Parathyroid adenoma (tissue), 2 donors: ENCODE data around the gene RPL39L.

Experiments used
- H2AFZ ChIP-seq: fragments of 300-600 bp; sonication (generic); one replicate; pipeline ENCODE4 v1.7.0; 2017; ENCODE audit warnings: antibody characterized with exemption, mild to moderate bottlenecking
- H3K27ac ChIP-seq: fragments of 300-600 bp; sonication (generic); one replicate; pipeline ENCODE4 v1.7.0; 2017
- H3K27me3 ChIP-seq: fragments of 300-600 bp; sonication (generic); one replicate; pipeline ENCODE4 v1.7.0; 2017; ENCODE audit warnings: low read length; ENCODE audit not compliant: control insufficient read depth, insufficient read depth
- H3K36me3 ChIP-seq: fragments of 300-600 bp; sonication (generic); one replicate; pipeline ENCODE4 v1.7.0; 2017; ENCODE audit warnings: low read length; ENCODE audit not compliant: control insufficient read depth, insufficient read depth
- H3K4me1 ChIP-seq: fragments of 300-600 bp; sonication (generic); one replicate; pipeline ENCODE4 v1.7.0; 2017; ENCODE audit warnings: control low read depth
- H3K4me2 ChIP-seq: fragments of 300-600 bp; sonication (generic); one replicate; pipeline ENCODE4 v1.7.0; 2017; ENCODE audit warnings: low read length
- H3K4me3 ChIP-seq: fragments of 300-600 bp; sonication (generic); one replicate; pipeline ENCODE4 v1.7.0; 2017; ENCODE audit warnings: low read depth, low read length
- H3K79me2 ChIP-seq: fragments of 300-600 bp; sonication (generic); one replicate; pipeline ENCODE4 v1.7.0; 2017; ENCODE audit warnings: control low read depth
- H3K9ac ChIP-seq: fragments of 300-600 bp; sonication (generic); one replicate; pipeline ENCODE4 v1.7.0; 2017; ENCODE audit warnings: mild to moderate bottlenecking
- H3K9me3 ChIP-seq: fragments of 300-600 bp; sonication (generic); one replicate; pipeline ENCODE4 v1.7.0; 2017; ENCODE audit warnings: low read length; ENCODE audit not compliant: control insufficient read depth
- CTCF ChIP-seq: fragments of 300-600 bp; sonication (generic); IDR thresholded peaks from one replicate; pipeline ENCODE4 v1.7.0; 2017; ENCODE audit warnings: antibody characterized with exemption, mild to moderate bottlenecking
- donor health status: primary hyperparathyroidism.

The RPL39L gene

GRCh38 chr3:187107989-187108388 lies 31.3 kb downstream of the RPL39L start:
- TF ChIP-seq CTCF, result no peak
- Histone ChIP-seq H3K4me2 (no peak overlapping the region), H3K36me3 (no peaks in the 10 kb centered on the region), H3K4me1 (no peaks in the 10 kb centered on the region), H3K27ac (no peak overlapping the region), H3K9ac (no peak overlapping the region), H3K4me3 (no peak overlapping the region), H3K27me3 (no peaks in the 10 kb centered on the region), H3K9me3 (no peaks in the 10 kb centered on the region), H3K79me2 (no peaks in the 10 kb centered on the region), H2AFZ (no peak overlapping the region)

- Histone ChIP-seq H3K27me3 (no peaks in the 10 kb centered on the region), H3K27ac (no peak overlapping the region)
- no peak for TF ChIP-seq CTCF
These were observed 33.6 kb downstream of the RPL39L start for GRCh38 chr3:187105700-187106099.

DNA sequence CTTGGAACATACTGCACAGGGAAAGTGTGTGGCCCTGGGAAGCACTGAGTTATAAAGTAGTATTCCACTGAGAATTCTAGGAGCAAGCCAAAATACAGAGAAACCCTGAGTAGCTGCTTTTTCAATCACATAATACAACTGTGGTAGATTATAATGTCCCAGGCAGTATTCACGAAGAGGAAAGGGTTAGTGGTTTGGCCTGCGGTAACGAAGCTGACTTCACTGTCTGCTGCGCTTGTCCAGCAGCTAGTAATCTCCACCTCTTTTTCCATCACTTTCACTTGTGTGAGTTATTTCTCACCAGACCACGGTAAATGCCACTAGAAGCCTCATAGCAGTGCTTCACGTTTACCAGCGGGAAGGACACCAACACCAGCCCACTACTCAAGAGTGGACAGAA lies 34.4 kb downstream of the RPL39L start:
- Histone ChIP-seq H2AFZ (no peak overlapping the region), H3K4me1 (peaks cover 4% of the 10 kb centered on the region), H3K9me3 (no peaks in the 10 kb centered on the region), H3K9ac (no peak overlapping the region), H3K79me2 (no peaks in the 10 kb centered on the region), H3K4me3 (no peak overlapping the region), H3K4me2 (no peak overlapping the region), H3K36me3 (no peaks in the 10 kb centered on the region), H3K27me3 (no peaks in the 10 kb centered on the region), H3K27ac (no peak overlapping the region)
- TF ChIP-seq CTCF, result no peak

More at GRCh38 chr3:187105700-187106099, 33.6 kb downstream of the RPL39L start:
- Histone ChIP-seq H3K4me2 (no peak overlapping the region), H3K79me2 (no peaks in the 10 kb centered on the region), H3K4me1 (peaks cover 4% of the 10 kb centered on the region), H3K9ac (no peak overlapping the region), H3K4me3 (no peak overlapping the region), H3K36me3 (no peaks in the 10 kb centered on the region), H2AFZ (no peak overlapping the region), H3K9me3 (no peaks in the 10 kb centered on the region)

- no peak overlapping the region for H3K9ac ChIP-seq
- no peaks in the 10 kb centered on the region for H3K36me3 ChIP-seq
- no peak overlapping the region for H3K4me3 ChIP-seq
- H3K9me3 ChIP-seq, result no peaks in the 10 kb centered on the region
- H3K27ac ChIP-seq, result no peak overlapping the region
- TF ChIP-seq CTCF, result no peak
- H2AFZ ChIP-seq, result no peak overlapping the region
- H3K4me2 ChIP-seq, result no peak overlapping the region
- H3K79me2 ChIP-seq, result no peaks in the 10 kb centered on the region
- peaks cover 4% of the 10 kb centered on the region for H3K4me1 ChIP-seq
- no peaks in the 10 kb centered on the region for H3K27me3 ChIP-seq
These were observed 35.0 kb downstream of the RPL39L start for GRCh38 chr3:187104342-187104741.

DNA sequence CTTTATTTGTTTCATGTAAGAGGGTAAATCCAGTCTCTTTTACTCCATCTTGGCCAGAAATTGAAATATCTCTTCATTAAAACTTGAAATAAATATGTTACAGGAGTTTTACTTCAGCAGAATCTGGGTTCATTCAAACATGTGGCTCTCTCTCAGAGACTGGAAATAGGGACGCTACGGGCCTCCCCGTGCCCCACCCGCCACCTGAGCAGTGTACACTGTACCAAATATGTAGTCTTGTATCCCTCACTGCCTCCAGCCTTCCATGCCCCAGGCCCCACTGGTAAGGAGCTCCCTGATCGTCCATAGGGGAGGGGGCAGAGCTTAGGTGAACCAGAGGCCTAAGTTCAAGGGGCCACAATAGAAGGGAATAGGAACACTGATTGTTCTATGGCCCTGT lies 36.0 kb downstream of the RPL39L start:
- Histone ChIP-seq H3K79me2 (no peaks in the 10 kb centered on the region), H3K9ac (no peak overlapping the region), H3K27me3 (no peaks in the 10 kb centered on the region), H3K4me2 (no peak overlapping the region), H3K9me3 (no peaks in the 10 kb centered on the region), H3K36me3 (no peaks in the 10 kb centered on the region), H3K4me3 (no peak overlapping the region), H3K4me1 (peaks cover 4% of the 10 kb centered on the region), H3K27ac (no peak overlapping the region), H2AFZ (no peak overlapping the region)
- no peak for TF ChIP-seq CTCF
